ENCODE results near the gene GLB1L.
A peak's percentile ranks its signal among the peaks of the same experiment; 100 is the strongest.

GLB1L gene

DNA sequence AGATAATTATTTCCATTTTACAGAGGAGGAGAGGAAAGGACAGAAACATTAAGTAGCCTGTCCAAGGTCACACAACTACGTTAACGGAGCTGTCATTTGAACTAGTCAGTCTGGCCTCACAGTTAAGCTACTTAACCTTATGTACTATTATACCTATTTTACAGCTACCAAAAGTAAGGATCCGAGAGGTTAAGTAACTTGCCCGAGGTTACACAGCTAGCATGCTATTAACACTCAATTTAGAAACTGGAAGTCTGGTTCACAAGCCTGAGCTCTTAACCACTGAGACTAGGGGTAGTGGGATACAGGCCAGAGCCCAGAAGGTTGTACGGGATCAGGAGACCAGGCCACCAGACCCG lies 476 bp downstream of the GLB1L start:
- Mint-ChIP-seq H3K27me3 (ENCODE audit: low read depth, poor library complexity) (peaks cover 5% of the 10 kb centered on the region), H3K27ac (peak overlapping the region; percentile 79), H3K4me3 (peak overlapping the region; percentile 96), H3K9me3 (no peaks in the 10 kb centered on the region), H3K4me1 (peaks cover 55% of the 10 kb centered on the region), H3K36me3 (ENCODE audit: low read depth) (peaks cover 8% of the 10 kb centered on the region)
- no peak for DNase-seq
- no peak for TF ChIP-seq CTCF (IDR thresholded peaks at IDR 0.05)

DNA sequence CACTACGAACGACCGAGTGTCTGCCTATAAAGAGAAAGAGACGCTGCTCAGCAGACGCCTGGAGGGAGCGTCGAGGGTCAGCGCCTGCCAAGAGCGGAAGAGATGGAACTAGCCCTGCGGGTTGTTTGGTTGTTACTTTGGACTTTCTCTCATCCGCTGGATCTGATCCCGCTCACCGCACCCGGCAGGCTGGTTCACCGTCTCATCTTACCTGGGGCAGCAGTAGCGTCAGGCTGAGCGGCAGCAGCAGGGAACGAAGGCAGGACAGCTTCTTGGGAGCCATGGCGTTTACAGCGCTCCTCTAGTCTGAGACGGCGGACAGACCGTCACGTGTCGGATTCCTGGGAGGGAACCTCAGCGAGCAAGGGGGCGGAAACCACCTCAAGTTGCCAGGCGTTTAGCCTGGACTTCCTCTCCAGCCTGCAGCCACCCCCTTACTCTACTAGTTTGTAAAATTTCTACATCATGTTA lies 1.9 kb downstream of the GLB1L start:
- peak overlapping the region; percentile 54 for H3K4me3 Mint-ChIP-seq
- H3K4me1 Mint-ChIP-seq, result peaks cover 41% of the 10 kb centered on the region
- H3K27me3 Mint-ChIP-seq (ENCODE audit: low read depth, poor library complexity), result peaks cover 7% of the 10 kb centered on the region

GRCh38 chr2:219234331-219234730 lies 10.9 kb downstream of the GLB1L start:
- Mint-ChIP-seq H3K4me1 (peaks cover 24% of the 10 kb centered on the region), H3K27ac (no peak overlapping the region), H3K9me3 (no peaks in the 10 kb centered on the region), H3K4me3 (no peak overlapping the region), H3K36me3 (ENCODE audit: low read depth) (peaks cover 55% of the 10 kb centered on the region), H3K27me3 (ENCODE audit: low read depth, poor library complexity) (no peaks in the 10 kb centered on the region)
- DNase-seq, result no peak
- TF ChIP-seq CTCF (IDR thresholded peaks at IDR 0.05), result no peak

More for the DNA sequence above, 1.9 kb downstream of the GLB1L start:
- TF ChIP-seq CTCF (IDR thresholded peaks at IDR 0.05), result no peak
- Mint-ChIP-seq H3K9me3 (no peaks in the 10 kb centered on the region), H3K27ac (peak overlapping the region; percentile 85), H3K36me3 (ENCODE audit: low read depth) (peaks cover 4% of the 10 kb centered on the region)
- DNase-seq, result peak; percentile 19

DNA sequence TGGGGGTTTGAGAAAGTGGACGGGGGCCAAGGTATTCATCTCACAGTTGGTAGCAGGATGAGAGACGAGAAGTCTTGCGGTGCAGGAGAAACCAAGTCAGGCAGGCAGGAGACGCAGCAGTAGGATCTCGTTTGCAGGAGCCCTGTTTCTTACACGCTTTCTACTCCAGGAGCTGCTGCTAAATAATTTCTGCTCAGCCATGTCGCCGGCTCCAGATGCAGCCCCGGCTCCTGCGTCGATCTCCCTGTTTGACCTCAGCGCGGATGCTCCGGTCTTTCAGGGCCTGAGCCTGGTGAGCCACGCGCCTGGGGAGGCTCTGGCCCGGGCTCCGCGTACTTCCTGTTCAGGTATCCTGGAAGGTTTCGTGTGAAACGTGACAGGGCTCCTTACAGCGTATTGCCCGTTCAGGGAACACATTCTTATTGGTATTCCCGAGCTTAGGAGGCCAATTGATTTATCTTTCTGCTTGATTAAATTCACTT lies 15.1 kb downstream of the GLB1L start:
- peaks cover 7% of the 10 kb centered on the region for H3K27me3 Mint-ChIP-seq (ENCODE audit: low read depth, poor library complexity)
- peak; percentile 61 for DNase-seq
- H3K4me3 Mint-ChIP-seq, result peak overlapping the region; percentile 96
- H3K9me3 Mint-ChIP-seq, result no peaks in the 10 kb centered on the region
- peaks cover 50% of the 10 kb centered on the region for H3K36me3 Mint-ChIP-seq (ENCODE audit: low read depth)
- no peak for TF ChIP-seq CTCF (IDR thresholded peaks at IDR 0.05)
- peak overlapping the region; percentile 99 for H3K27ac Mint-ChIP-seq
- peaks cover 41% of the 10 kb centered on the region for H3K4me1 Mint-ChIP-seq

DNA sequence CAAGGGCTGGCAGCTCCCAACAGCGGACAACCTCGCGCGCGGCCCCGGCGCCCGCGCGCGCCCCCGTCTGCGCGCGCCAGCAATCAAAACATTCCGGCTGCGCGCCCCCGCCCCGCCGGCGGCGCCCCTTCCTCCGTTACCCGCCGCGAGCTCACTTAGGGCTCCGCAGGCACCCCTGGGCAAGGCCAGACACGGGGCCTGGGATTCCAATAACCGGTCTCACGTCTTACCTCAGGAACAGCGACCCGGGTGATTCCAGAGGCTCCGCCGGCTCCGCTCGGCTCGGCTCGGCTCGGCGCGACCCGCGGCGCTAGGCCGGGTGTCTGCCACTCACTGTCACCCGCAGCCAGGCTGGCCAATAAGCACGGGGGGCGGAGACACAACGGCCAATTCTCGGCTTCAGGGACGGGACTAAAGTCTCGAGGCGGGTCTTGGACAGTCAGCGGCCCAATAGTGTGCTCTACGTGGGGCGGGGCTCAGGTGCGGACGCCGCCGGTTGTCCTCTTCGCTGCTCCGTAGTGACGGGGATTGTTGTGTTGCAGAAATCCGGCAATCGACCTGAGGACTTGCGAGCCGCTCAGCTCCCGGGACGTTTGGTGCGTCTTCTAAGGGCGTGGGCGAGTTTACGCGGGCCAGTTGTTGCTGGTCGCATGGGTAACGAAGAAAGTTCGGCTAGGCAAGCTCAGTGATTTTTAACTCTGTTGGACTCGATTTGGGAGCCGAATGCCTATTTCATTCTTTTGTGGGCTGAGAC lies 15.8 kb downstream of the GLB1L start, which contains the start of the genes ANKZF1 and ATG9A:
TSS of gene ANKZF1 (plus strand) at position 502 of the 754 bp plus-strand sequence. CDS start 452 bp downstream, outside the sequence.
TSS of gene ATG9A (minus strand) at position 332 of the 754 bp plus-strand sequence. CDS start 1,612 bp downstream, outside the sequence.
- Mint-ChIP-seq H3K36me3 (ENCODE audit: low read depth) (peaks cover 50% of the 10 kb centered on the region), H3K4me3 (peak within 1 kb of the TSS; percentile 96), H3K4me1 (peaks cover 41% of the 10 kb centered on the region), H3K9me3 (no peaks in the 10 kb centered on the region), H3K27ac (peak within 1 kb of the TSS; percentile 99), H3K27me3 (ENCODE audit: low read depth, poor library complexity) (peaks cover 7% of the 10 kb centered on the region)
- no peak for TF ChIP-seq CTCF (IDR thresholded peaks at IDR 0.05)
- DNase-seq, result peak; percentile 97

Data from nephron progenitor cell (in vitro differentiated cells).